Right atrium auricular region (tissue), 2 donors: ENCODE measurements around the gene C11orf24. TPM values are rescaled to one million over a fixed set of nuclear protein-coding genes. Genes with fewer than 3 reads are reported as not detected.

Experiments used
- DNase-seq: peaks from one replicate; pipeline ENCODE4 v3.0.0-alpha.2; 2019; ENCODE audit warnings: low spot score
- H3K27ac ChIP-seq, 2 donors: fragments of 200-600 bp; sonication (generic); 1 replicate in 1 of 2; 2 replicates in 1 of 2; pipeline ENCODE4 v1.5.1; 2016 to 2019
- H3K27me3 ChIP-seq, 2 donors: fragments of 200-600 bp; sonication (generic); one replicate each; pipeline versions ENCODE4 v1.5.1 to v1.6.0; 2017 to 2019
- H3K36me3 ChIP-seq: fragments of 200-600 bp; sonication (generic); one replicate; pipeline ENCODE4 v1.5.1; 2016
- H3K4me1 ChIP-seq, 2 donors: fragments of 200-600 bp; sonication (generic); one replicate each; pipeline versions ENCODE4 v1.5.1 to v1.6.0; 2017 to 2019
- H3K4me3 ChIP-seq, 2 donors: fragments of 200-600 bp; sonication (generic); 1 replicate in 1 of 2; 2 replicates in 1 of 2; pipeline ENCODE4 v1.5.1; 2017 to 2019; ENCODE audit warnings: mild to moderate bottlenecking in 1 of 2, moderate library complexity in 1 of 2
- H3K9me3 ChIP-seq, 2 donors: fragments of 200-600 bp; sonication (generic); one replicate each; pipeline ENCODE4 v1.5.1; 2019
- CTCF ChIP-seq, 2 donors: fragments of 200-600 bp; sonication (generic); IDR thresholded peaks; one replicate each; pipeline ENCODE4 v1.5.1; 2019; ENCODE audit warnings: antibody characterized with exemption in 2 of 2
- total RNA-seq, 2 donors: library from RNA; depleted of rRNA; stranded (reverse); fragments of >200 nt; gene quantifications; one replicate each; pipeline ENCODE4 v1.1.0, GENCODE V29; 2016

C11orf24 gene
- total RNA-seq, 2 donors from 2014 or later, result 20.4 to 21.3 TPM

- no peaks in the 10 kb centered on the region for H3K9me3 ChIP-seq
- H3K4me1 ChIP-seq, result no peaks in the 10 kb centered on the region
- TF ChIP-seq CTCF (IDR thresholded peaks at IDR 0.05), result no peak
- no peaks in the 10 kb centered on the region for H3K27me3 ChIP-seq
- H3K36me3 ChIP-seq, result no peaks in the 10 kb centered on the region
- no peak for DNase-seq
- H3K27ac ChIP-seq, result no peak overlapping the region
- H3K4me3 ChIP-seq, result no peak overlapping the region
Observed at GRCh38 chr11:68226421-68226820, 45.4 kb downstream of the C11orf24 start.

- Histone ChIP-seq H3K36me3 (no peaks in the 10 kb centered on the region), H3K4me1 (no peaks in the 10 kb centered on the region), H3K9me3 (no peaks in the 10 kb centered on the region), H3K27me3 (no peaks in the 10 kb centered on the region), H3K27ac (no peak overlapping the region), H3K4me3 (no peak overlapping the region)
- no peak for DNase-seq
- TF ChIP-seq CTCF (IDR thresholded peaks at IDR 0.05), result no peak
Observed at GRCh38 chr11:68224606-68225005, 47.2 kb downstream of the C11orf24 start.

GRCh38 chr11:68223275-68223674, 48.5 kb downstream of the C11orf24 start:
- H3K27me3 ChIP-seq, result no peaks in the 10 kb centered on the region
- H3K9me3 ChIP-seq, result no peaks in the 10 kb centered on the region
- no peaks in the 10 kb centered on the region for H3K36me3 ChIP-seq
- no peak for DNase-seq
- no peak overlapping the region for H3K27ac ChIP-seq
- no peak for TF ChIP-seq CTCF (IDR thresholded peaks at IDR 0.05)
- H3K4me3 ChIP-seq, result no peak overlapping the region
- no peaks in the 10 kb centered on the region for H3K4me1 ChIP-seq

GRCh38 chr11:68221406-68221805, 50.4 kb downstream of the C11orf24 start:
- no peaks in the 10 kb centered on the region for H3K27me3 ChIP-seq
- H3K4me1 ChIP-seq, result no peaks in the 10 kb centered on the region
- TF ChIP-seq CTCF (IDR thresholded peaks at IDR 0.05), result no peak
- H3K4me3 ChIP-seq, result no peak overlapping the region
- H3K27ac ChIP-seq, result no peak overlapping the region
- no peaks in the 10 kb centered on the region for H3K36me3 ChIP-seq
- no peak for DNase-seq
- no peaks in the 10 kb centered on the region for H3K9me3 ChIP-seq

GRCh38 chr11:68216171-68216938, 55.4 kb downstream of the C11orf24 start:
- Histone ChIP-seq H3K4me1 (peaks cover 0 to 30% of the 10 kb centered on the region in 2 donors), H3K27me3 (no peaks in the 10 kb centered on the region), H3K4me3 (no peak overlapping the region), H3K9me3 (no peaks in the 10 kb centered on the region), H3K27ac (peak overlapping the region; percentile 61 to 62), H3K36me3 (no peaks in the 10 kb centered on the region)
- DNase-seq, result no peak
- TF ChIP-seq CTCF (IDR thresholded peaks at IDR 0.05), result no peak
